Duodenal mucosa (tissue), 2 donors: ENCODE results near the gene HARBI1.

ENCODE experiments used
- H3K27ac ChIP-seq: one replicate; pipeline ENCODE4 v1.7.0; 2013; ENCODE audit warnings: low read depth, low read length
- H3K27me3 ChIP-seq, 2 donors: one replicate each; pipeline ENCODE4 v1.7.0; 2013; ENCODE audit warnings: low read length in 2 of 2, control low read depth in 1 of 2; ENCODE audit not compliant: insufficient read depth in 2 of 2, control insufficient read depth in 1 of 2
- H3K36me3 ChIP-seq, 2 donors: one replicate each; pipeline ENCODE4 v1.7.0; 2013; ENCODE audit warnings: low read length in 2 of 2, control low read depth in 1 of 2; ENCODE audit not compliant: insufficient read depth in 2 of 2, control insufficient read depth in 1 of 2
- H3K4me1 ChIP-seq, 2 donors: one replicate each; pipeline ENCODE4 v1.7.0; 2013; ENCODE audit warnings: low read length in 2 of 2, control low read depth in 1 of 2; ENCODE audit not compliant: insufficient read depth in 2 of 2, control insufficient read depth in 1 of 2
- H3K4me3 ChIP-seq, 2 donors: one replicate each; pipeline ENCODE4 v1.7.0; 2013; ENCODE audit warnings: low read length in 2 of 2, low read depth in 1 of 2
- H3K9ac ChIP-seq, 2 donors: one replicate each; pipeline ENCODE4 v1.7.0; 2013; ENCODE audit warnings: low read length in 2 of 2, low read depth in 1 of 2
- H3K9me3 ChIP-seq, 2 donors: one replicate each; pipeline ENCODE4 v1.7.0; 2013; ENCODE audit warnings: low read length in 2 of 2, control low read depth in 1 of 2; ENCODE audit not compliant: control insufficient read depth in 1 of 2

HARBI1 gene

GRCh38 chr11:46617134-46617971 lies at the start of gene HARBI1, which contains the start of gene ATG13:
TSS of gene HARBI1 (minus strand) at chr11:46617227. CDS start at chr11:46616237, 990 bp downstream.
TSS of gene ATG13 (plus strand) at chr11:46617553. CDS start at chr11:46644292, 26,739 bp downstream.
- H3K9me3 ChIP-seq = no peaks in the 10 kb centered on the region
- H3K4me1 ChIP-seq = peaks cover 21 to 26% of the 10 kb centered on the region in 2 donors
- H3K9ac ChIP-seq = peak within 1 kb of the TSS; percentile 91 to 99
- H3K27me3 ChIP-seq = no peaks in the 10 kb centered on the region
- H3K36me3 ChIP-seq = peaks cover 0 to 8% of the 10 kb centered on the region in 2 donors
- peak within 1 kb of the TSS; percentile 88 to 96 for H3K4me3 ChIP-seq
- H3K27ac ChIP-seq = peak within 1 kb of the TSS; percentile 98

- Histone ChIP-seq H3K4me3 (no peak overlapping the region), H3K9me3 (no peaks in the 10 kb centered on the region), H3K4me1 (peaks cover under 1% of the 10 kb centered on the region in 2 donors), H3K36me3 (peaks cover 49 to 87% of the 10 kb centered on the region in 2 donors), H3K9ac (no peak overlapping the region), H3K27me3 (no peaks in the 10 kb centered on the region), H3K27ac (no peak overlapping the region)
Measured at GRCh38 chr11:46666516-46666915, 49.5 kb upstream of the HARBI1 start.

DNA sequence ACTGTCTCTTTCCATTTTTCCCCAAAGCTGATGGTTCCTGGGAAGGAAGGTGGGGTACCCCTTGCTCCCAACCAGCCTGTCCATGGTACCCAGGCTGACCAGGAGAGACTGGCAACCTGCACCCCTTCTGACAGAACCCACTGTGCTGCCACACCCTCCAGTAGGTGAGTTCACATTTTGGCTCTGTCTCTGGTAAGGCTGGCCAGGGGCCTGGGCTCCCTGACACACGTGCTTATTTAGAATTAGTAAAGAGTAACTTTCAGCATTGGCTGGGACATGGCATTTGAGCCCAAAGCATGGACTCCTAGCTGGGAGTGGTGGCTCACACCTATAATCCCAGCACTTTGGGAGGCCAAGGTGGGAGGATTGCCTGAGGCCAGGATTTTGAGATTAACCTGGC lies 48.3 kb upstream of the HARBI1 start:
- no peaks in the 10 kb centered on the region for H3K4me1 ChIP-seq
- H3K36me3 ChIP-seq = peaks cover 49 to 84% of the 10 kb centered on the region in 2 donors
- no peak overlapping the region for H3K9ac ChIP-seq
- H3K9me3 ChIP-seq = no peaks in the 10 kb centered on the region
- H3K27me3 ChIP-seq = no peaks in the 10 kb centered on the region
- no peak overlapping the region for H3K27ac ChIP-seq
- H3K4me3 ChIP-seq = no peak overlapping the region

DNA sequence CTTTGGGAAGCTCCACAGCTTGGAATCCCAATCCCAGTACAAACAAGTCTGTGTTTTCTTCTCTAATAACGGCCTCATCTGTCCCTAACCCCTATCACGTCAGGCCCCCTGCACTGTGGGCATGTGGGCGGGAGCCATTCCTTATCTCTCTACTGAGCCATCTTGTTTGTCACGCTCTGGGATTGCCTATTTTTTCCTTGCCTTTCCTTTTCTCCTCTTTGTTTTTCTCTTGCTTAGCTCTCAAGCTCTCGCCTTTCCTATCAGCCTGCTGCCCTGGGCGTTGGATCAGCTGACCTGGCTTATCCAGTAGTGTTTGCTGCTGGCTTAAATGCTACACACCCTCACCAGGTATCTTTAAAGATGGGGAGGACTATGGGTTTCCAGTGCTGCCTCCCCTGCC lies 47.6 kb upstream of the HARBI1 start:
- Histone ChIP-seq H3K27me3 (no peaks in the 10 kb centered on the region), H3K36me3 (peaks cover 49 to 83% of the 10 kb centered on the region in 2 donors), H3K4me3 (no peak overlapping the region), H3K27ac (no peak overlapping the region), H3K9ac (no peak overlapping the region), H3K9me3 (no peaks in the 10 kb centered on the region), H3K4me1 (no peaks in the 10 kb centered on the region)

DNA sequence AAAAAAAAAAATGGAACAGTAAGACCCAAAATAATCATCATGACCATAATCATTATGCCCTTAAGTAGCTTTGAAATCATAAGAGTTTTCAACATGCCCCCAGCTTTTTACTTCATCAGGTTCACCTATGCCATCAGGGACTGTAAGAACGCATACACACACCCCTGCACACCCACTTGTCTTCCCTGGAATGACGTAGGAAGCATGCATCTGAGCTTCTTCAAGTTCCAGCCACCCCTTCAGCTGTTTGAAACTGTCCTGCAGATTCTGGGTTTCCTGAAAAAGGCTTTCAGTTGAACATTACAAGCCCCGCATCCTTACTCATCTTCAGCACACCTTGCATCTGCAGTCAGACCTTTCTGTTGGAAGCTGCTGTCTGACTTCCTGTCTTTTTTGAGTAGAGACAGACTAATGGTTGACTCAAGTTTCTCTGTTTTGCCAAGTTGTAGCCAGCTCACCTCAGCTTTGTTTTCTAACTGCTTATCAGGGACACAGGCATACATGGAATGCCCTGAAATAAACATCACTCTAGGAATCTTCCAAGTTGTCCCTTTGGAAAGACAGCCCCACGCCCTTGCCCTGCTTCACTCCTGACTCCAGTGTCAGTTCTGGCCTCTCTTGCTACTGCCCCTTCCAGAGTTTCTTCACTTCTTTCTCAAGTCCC lies 46.4 kb upstream of the HARBI1 start:
- Histone ChIP-seq H3K27me3 (no peaks in the 10 kb centered on the region), H3K36me3 (peaks cover 43 to 81% of the 10 kb centered on the region in 2 donors), H3K9ac (no peak overlapping the region), H3K9me3 (no peaks in the 10 kb centered on the region), H3K27ac (no peak overlapping the region), H3K4me1 (no peaks in the 10 kb centered on the region), H3K4me3 (no peak overlapping the region)

DNA sequence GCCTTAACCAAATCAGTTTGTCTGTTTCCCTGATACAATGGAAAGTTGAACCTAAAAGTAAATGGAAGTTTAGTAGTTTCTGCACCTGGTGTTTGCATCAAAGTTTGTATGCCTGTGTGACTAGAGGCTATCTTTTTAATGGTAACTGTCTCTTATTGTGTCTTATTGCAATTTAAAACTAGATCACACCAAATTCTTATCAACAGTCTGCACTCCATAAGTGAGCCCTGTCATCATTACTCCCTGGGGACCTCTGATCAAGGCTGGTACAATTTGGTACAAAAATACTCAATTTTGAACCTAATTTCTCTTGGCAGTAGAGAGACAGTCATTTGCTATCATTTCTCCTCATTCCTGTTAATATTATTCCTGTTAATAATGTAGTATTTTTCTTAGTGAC lies 45.3 kb upstream of the HARBI1 start:
- Histone ChIP-seq H3K9ac (no peak overlapping the region), H3K4me3 (no peak overlapping the region), H3K27ac (no peak overlapping the region), H3K9me3 (no peaks in the 10 kb centered on the region), H3K27me3 (no peaks in the 10 kb centered on the region), H3K4me1 (no peaks in the 10 kb centered on the region), H3K36me3 (peaks cover 38 to 79% of the 10 kb centered on the region in 2 donors)

- no peaks in the 10 kb centered on the region for H3K27me3 ChIP-seq
- H3K4me3 ChIP-seq = no peak overlapping the region
- H3K4me1 ChIP-seq = no peaks in the 10 kb centered on the region
- no peak overlapping the region for H3K9ac ChIP-seq
- H3K9me3 ChIP-seq = no peaks in the 10 kb centered on the region
- peaks cover 39 to 81% of the 10 kb centered on the region in 2 donors for H3K36me3 ChIP-seq
- H3K27ac ChIP-seq = no peak overlapping the region
Measured at GRCh38 chr11:46661836-46662235, 44.8 kb upstream of the HARBI1 start.

GRCh38 chr11:46659908-46660307 lies 42.9 kb upstream of the HARBI1 start:
- Histone ChIP-seq H3K4me3 (no peak overlapping the region), H3K27me3 (no peaks in the 10 kb centered on the region), H3K9me3 (no peaks in the 10 kb centered on the region), H3K9ac (no peak overlapping the region), H3K4me1 (no peaks in the 10 kb centered on the region), H3K36me3 (peaks cover 43 to 79% of the 10 kb centered on the region in 2 donors), H3K27ac (no peak overlapping the region)

GRCh38 chr11:46658259-46658658 lies 41.2 kb upstream of the HARBI1 start:
- Histone ChIP-seq H3K9ac (no peak overlapping the region), H3K9me3 (no peaks in the 10 kb centered on the region), H3K27me3 (no peaks in the 10 kb centered on the region), H3K27ac (no peak overlapping the region), H3K4me3 (no peak overlapping the region), H3K36me3 (peaks cover 36 to 76% of the 10 kb centered on the region in 2 donors), H3K4me1 (no peaks in the 10 kb centered on the region)

DNA sequence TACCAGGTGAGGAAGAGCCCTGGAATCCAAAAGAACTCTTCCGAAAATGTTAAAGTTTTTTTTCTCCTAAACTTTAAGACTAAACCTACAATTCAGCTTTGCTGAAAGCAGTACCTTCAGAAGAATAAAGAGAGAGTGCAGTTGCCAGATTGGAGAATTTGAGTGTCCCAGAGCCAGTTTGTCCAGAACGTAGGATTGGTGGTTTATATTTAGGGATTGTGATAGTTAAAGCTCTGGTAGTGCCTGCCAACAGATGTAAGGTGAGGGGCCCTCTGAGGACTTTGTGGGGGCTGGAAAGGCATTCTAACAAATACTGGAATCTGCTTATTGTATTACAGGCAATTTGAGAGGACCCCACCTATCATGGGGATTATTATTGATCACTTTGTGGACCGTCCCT lies 40.2 kb upstream of the HARBI1 start:
- Histone ChIP-seq H3K9me3 (no peaks in the 10 kb centered on the region), H3K9ac (no peak overlapping the region), H3K4me1 (no peaks in the 10 kb centered on the region), H3K27me3 (no peaks in the 10 kb centered on the region), H3K36me3 (peaks cover 42 to 79% of the 10 kb centered on the region in 2 donors), H3K4me3 (no peak overlapping the region), H3K27ac (no peak overlapping the region)
